Caco-2 (cell line): ENCODE measurements around the gene IL1RAPL1. TPM values are rescaled to one million over a fixed set of nuclear protein-coding genes. Genes with fewer than 3 reads are reported as not detected.

Experiments used
- BruUV-seq: library from RNA; stranded (reverse); fragments of 400-500 nt; replicated peaks from 2 replicates; lab custom pipeline; 2021; lab: Mats Ljungman, UMichigan
- CTCF ChIA-PET: fragments of 300-600 bp; sonication (Branson Sonifier 250); formaldehyde crosslinking; loops from one replicate; lab custom pipeline; 2022; ENCODE audit warnings: antibody characterized with exemption; lab: Charles Lee
- POLR2A ChIA-PET: fragments of 300-600 bp; sonication (Branson Sonifier 250); formaldehyde crosslinking; loops from one replicate; lab custom pipeline; 2022; ENCODE audit warnings: antibody characterized with exemption; lab: Charles Lee
- DNase-seq, 2 experiments: peaks; one replicate each; pipeline versions ENCODE4 v3.0.0 to v3.0.0-alpha.2; 2020 to 2022
- H3K27me3 ChIP-seq: replicated peaks from 2 replicates; pipeline ENCODE4 v1.6.0; 2011; ENCODE audit warnings: low read length; ENCODE audit not compliant: control insufficient read depth, insufficient read depth
- H3K36me3 ChIP-seq: 2 replicates; pipeline ENCODE4 v1.5.1; 2011; ENCODE audit warnings: low read length; ENCODE audit not compliant: control insufficient read depth, insufficient read depth
- H3K4me1 ChIP-seq: fragments of 250-450 bp; sonication (Bioruptor Pico); 2 replicates; pipeline ENCODE4 v1.5.1; 2020; ENCODE audit warnings: mild to moderate bottlenecking
- H3K4me3 ChIP-seq: 2 replicates; pipeline ENCODE4 v1.5.1; 2011; ENCODE audit warnings: low read depth, mild to moderate bottlenecking, control low read depth, low read length
- H3K9me3 ChIP-seq: fragments of 250-450 bp; sonication (Bioruptor Pico); 2 replicates; pipeline ENCODE4 v1.5.1; 2020; ENCODE audit warnings: mild to moderate bottlenecking, moderate library complexity
- H3K27ac Mint-ChIP-seq: one replicate; pipeline ENCODE4 v1.8.0; 2022; ENCODE audit warnings: mixed read lengths; ENCODE audit not compliant: unreplicated experiment
- H3K27me3 Mint-ChIP-seq: one replicate; pipeline ENCODE4 v1.8.0; 2022; ENCODE audit warnings: mixed read lengths; ENCODE audit not compliant: insufficient read depth, unreplicated experiment
- H3K36me3 Mint-ChIP-seq: one replicate; pipeline ENCODE4 v1.8.0; 2022; ENCODE audit warnings: mild to moderate bottlenecking, mixed read lengths; ENCODE audit not compliant: insufficient read depth, unreplicated experiment
- H3K4me1 Mint-ChIP-seq: one replicate; pipeline ENCODE4 v1.8.0; 2022; ENCODE audit warnings: low read depth, mixed read lengths; ENCODE audit not compliant: unreplicated experiment
- H3K4me3 Mint-ChIP-seq: one replicate; pipeline ENCODE4 v1.8.0; 2022; ENCODE audit warnings: mild to moderate bottlenecking, moderate library complexity, mixed read lengths; ENCODE audit not compliant: unreplicated experiment
- H3K9me3 Mint-ChIP-seq: one replicate; pipeline ENCODE4 v1.8.0; 2022; ENCODE audit warnings: mixed read lengths; ENCODE audit not compliant: unreplicated experiment
- CTCF ChIP-seq, 2 experiments: fragments of 200-600 bp in 1 of 2; IDR thresholded peaks; 1 replicate in 1 of 2; 2 replicates in 1 of 2; pipeline versions ENCODE4 v1.5.1 to v1.8.0; 2011 to 2022; ENCODE audit warnings: antibody characterized with exemption in 1 of 2, control low read depth in 1 of 2, inconsistent platforms in 1 of 2, low read depth in 1 of 2, low read length in 1 of 2, mild to moderate bottlenecking in 1 of 2, moderate library complexity in 1 of 2; ENCODE audit not compliant: insufficient read depth in 1 of 2, severe bottlenecking in 1 of 2, unreplicated experiment in 1 of 2
- intact Hi-C: fragments of 100-400 bp; cut with micrococcal nuclease; formaldehyde crosslinking; loops from one replicate; pipeline ENCODE4 v1.10.0; 2022; ENCODE audit not compliant: unreplicated experiment
- total RNA-seq: library from RNA; stranded (reverse); gene quantifications from 2 replicates; pipeline ENCODE4 v1.2.3, GENCODE V29; 2022

The IL1RAPL1 gene
- total RNA-seq, 1 experiment from 2014 or later = not detected

- Histone ChIP-seq H3K36me3 (no peaks in the 10 kb centered on the region), H3K4me1 (no peaks in the 10 kb centered on the region), H3K27me3 (no peaks in the 10 kb centered on the region), H3K9me3 (no peaks in the 10 kb centered on the region), H3K4me3 (no peak overlapping the region)
- Mint-ChIP-seq H3K4me3 (no peak overlapping the region), H3K27me3 (no peaks in the 10 kb centered on the region), H3K4me1 (no peaks in the 10 kb centered on the region), H3K9me3 (no peaks in the 10 kb centered on the region), H3K36me3 (no peaks in the 10 kb centered on the region), H3K27ac (no peak overlapping the region)
- POLR2A ChIA-PET = no interaction called here
- BruUV-seq = no TSS peak
- no peak for DNase-seq
- CTCF ChIA-PET = no interaction called here
- intact Hi-C loops = no loop called here
- no peak for TF ChIP-seq CTCF (IDR thresholded peaks at IDR 0.05; ENCODE audit: insufficient read depth in 1 of 2, low read depth in 1 of 2, low read length in 1 of 2, severe bottlenecking in 1 of 2, unreplicated experiment in 1 of 2)
These were observed 215.4 kb downstream of the IL1RAPL1 start for GRCh38 chrX:28802625-28803024.

- ChIA-PET POLR2A (no interaction called here), CTCF (no interaction called here)
- TF ChIP-seq CTCF (IDR thresholded peaks at IDR 0.05; ENCODE audit: insufficient read depth in 1 of 2, low read depth in 1 of 2, low read length in 1 of 2, severe bottlenecking in 1 of 2, unreplicated experiment in 1 of 2) = no peak
- no peaks in the 10 kb centered on the region for H3K9me3 Mint-ChIP-seq
- no peaks in the 10 kb centered on the region for H3K36me3 ChIP-seq
- no peak overlapping the region for H3K4me3 ChIP-seq
- H3K27me3 Mint-ChIP-seq = no peaks in the 10 kb centered on the region
- no peak overlapping the region for H3K4me3 Mint-ChIP-seq
- no peaks in the 10 kb centered on the region for H3K4me1 Mint-ChIP-seq
- H3K9me3 ChIP-seq = no peaks in the 10 kb centered on the region
- intact Hi-C loops = no loop called here
- H3K27ac Mint-ChIP-seq = no peak overlapping the region
- no peak for DNase-seq
- no TSS peak for BruUV-seq
- no peaks in the 10 kb centered on the region for H3K27me3 ChIP-seq
- no peaks in the 10 kb centered on the region for H3K4me1 ChIP-seq
- H3K36me3 Mint-ChIP-seq = no peaks in the 10 kb centered on the region
These were observed 248.7 kb downstream of the IL1RAPL1 start for GRCh38 chrX:28835991-28836390.

GRCh38 chrX:28843817-28844216 is 256.6 kb downstream of the IL1RAPL1 start:
- DNase-seq = no peak
- no peaks in the 10 kb centered on the region for H3K36me3 Mint-ChIP-seq
- no TSS peak for BruUV-seq
- no peaks in the 10 kb centered on the region for H3K9me3 Mint-ChIP-seq
- Histone ChIP-seq H3K27me3 (no peaks in the 10 kb centered on the region), H3K9me3 (no peaks in the 10 kb centered on the region), H3K36me3 (no peaks in the 10 kb centered on the region), H3K4me1 (no peaks in the 10 kb centered on the region), H3K4me3 (no peak overlapping the region)
- POLR2A ChIA-PET = no interaction called here
- peaks cover 2% of the 10 kb centered on the region for H3K27me3 Mint-ChIP-seq
- H3K4me3 Mint-ChIP-seq = no peak overlapping the region
- intact Hi-C loops = no loop called here
- H3K27ac Mint-ChIP-seq = no peak overlapping the region
- no peak for TF ChIP-seq CTCF (IDR thresholded peaks at IDR 0.05; ENCODE audit: insufficient read depth in 1 of 2, low read depth in 1 of 2, low read length in 1 of 2, severe bottlenecking in 1 of 2, unreplicated experiment in 1 of 2)
- H3K4me1 Mint-ChIP-seq = no peaks in the 10 kb centered on the region
- CTCF ChIA-PET = no interaction called here
